ENCODE results near the gene UBTD2. TPM values are rescaled to one million over a fixed set of nuclear protein-coding genes. Genes with fewer than 3 reads are reported as not detected.
A peak's percentile ranks its signal among the peaks of the same experiment; 100 is the strongest.

Gene UBTD2
- total and polyA plus RNA-seq, 2 donors (not counting 1 experiment from before 2014, with no cell fraction given) = 24.9 to 29.8 TPM

DNA sequence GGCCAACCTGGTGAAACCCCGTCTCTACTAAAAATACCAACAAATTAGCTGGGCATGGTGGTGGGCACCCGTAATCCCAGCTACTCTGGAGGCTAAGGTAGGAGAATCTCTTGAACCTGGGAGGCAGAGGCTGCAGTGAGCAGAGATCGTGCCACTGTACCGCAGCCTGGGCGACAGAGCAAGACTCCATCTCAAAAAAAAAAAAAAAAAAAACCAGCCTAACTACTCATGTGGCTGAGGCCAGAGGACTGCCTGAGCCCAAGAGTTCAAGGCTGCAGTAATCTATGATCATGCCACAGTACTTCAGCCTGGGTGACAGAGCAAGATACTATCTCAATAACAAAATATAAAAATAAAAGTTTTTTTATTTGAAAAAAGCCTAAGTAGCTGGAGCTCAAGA lies 3.2 kb downstream of the UBTD2 start:
- H2AFZ ChIP-seq (ENCODE audit: low read length) = no peak overlapping the region
- no peaks in the 10 kb centered on the region for H3K36me3 ChIP-seq (ENCODE audit: control insufficient read depth, insufficient read depth, low read length)
- no peak for DNase-seq (ENCODE audit: low read depth in 2 of 2)
- no peak overlapping the region for H3K4me2 ChIP-seq (ENCODE audit: extremely low read depth, insufficient read depth, low read length)
- no peak overlapping the region for H3K27ac ChIP-seq (ENCODE audit: insufficient read depth, low read length)
- H3K9me3 ChIP-seq (ENCODE audit: control insufficient read depth, insufficient read depth, low read depth, low read length) = no peaks in the 10 kb centered on the region
- H3K9ac ChIP-seq (ENCODE audit: insufficient read depth, low read length) = no peak overlapping the region
- H3K27me3 ChIP-seq (ENCODE audit: control insufficient read depth, insufficient read depth, low read length) = no peaks in the 10 kb centered on the region
- H4K20me1 ChIP-seq (ENCODE audit: control insufficient read depth, extremely low read depth, insufficient read depth, low read length) = no peaks in the 10 kb centered on the region
- peaks cover 3% of the 10 kb centered on the region for H3K4me1 ChIP-seq (ENCODE audit: control insufficient read depth, extremely low read depth, insufficient read depth, low read length)
- H3K79me2 ChIP-seq (ENCODE audit: control insufficient read depth, insufficient read depth, low read length) = peaks cover 78% of the 10 kb centered on the region
- TF ChIP-seq EZH2 (IDR thresholded peaks at IDR 0.05; ENCODE audit: low read length, missing control alignments) = no peak
- TF ChIP-seq, protein P1, sequence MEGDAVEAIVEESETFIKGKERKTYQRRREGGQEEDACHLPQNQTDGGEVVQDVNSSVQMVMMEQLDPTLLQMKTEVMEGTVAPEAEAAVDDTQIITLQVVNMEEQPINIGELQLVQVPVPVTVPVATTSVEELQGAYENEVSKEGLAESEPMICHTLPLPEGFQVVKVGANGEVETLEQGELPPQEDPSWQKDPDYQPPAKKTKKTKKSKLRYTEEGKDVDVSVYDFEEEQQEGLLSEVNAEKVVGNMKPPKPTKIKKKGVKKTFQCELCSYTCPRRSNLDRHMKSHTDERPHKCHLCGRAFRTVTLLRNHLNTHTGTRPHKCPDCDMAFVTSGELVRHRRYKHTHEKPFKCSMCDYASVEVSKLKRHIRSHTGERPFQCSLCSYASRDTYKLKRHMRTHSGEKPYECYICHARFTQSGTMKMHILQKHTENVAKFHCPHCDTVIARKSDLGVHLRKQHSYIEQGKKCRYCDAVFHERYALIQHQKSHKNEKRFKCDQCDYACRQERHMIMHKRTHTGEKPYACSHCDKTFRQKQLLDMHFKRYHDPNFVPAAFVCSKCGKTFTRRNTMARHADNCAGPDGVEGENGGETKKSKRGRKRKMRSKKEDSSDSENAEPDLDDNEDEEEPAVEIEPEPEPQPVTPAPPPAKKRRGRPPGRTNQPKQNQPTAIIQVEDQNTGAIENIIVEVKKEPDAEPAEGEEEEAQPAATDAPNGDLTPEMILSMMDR (conservative IDR thresholded peaks at IDR 0.05 in 1 of 2, IDR thresholded peaks at IDR 0.05 in 1 of 2; ENCODE audit: low read depth in 1 of 2, low read length in 2 of 2) = no peak
- H3K4me3 ChIP-seq (replicated peaks in 1 of 4; ENCODE audit: control extremely low read depth in 1 of 4, insufficient read depth in 1 of 4, low read depth in 3 of 4, low read length in 4 of 4) = no peak overlapping the region

DNA sequence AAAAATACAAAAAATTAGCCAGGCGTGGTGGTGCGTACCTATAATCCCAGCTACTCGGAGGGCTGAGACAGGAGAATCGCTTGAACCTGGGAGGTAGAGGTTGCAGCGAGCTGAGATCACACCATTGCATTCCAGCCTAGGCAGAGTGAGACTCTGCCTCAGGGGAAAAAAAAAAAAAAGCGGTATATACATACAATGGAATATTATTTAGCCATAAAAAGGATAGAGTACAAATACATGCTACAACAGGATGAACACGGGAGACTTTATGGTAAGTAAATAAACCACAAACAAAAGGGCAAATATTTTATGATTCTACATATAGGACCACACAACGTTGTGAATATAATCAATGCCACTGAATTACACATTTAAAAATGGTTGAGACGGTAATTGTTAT lies 5.2 kb downstream of the UBTD2 start:
- Histone ChIP-seq H4K20me1 (ENCODE audit: control insufficient read depth, extremely low read depth, insufficient read depth, low read length) (no peaks in the 10 kb centered on the region), H3K9me3 (ENCODE audit: control insufficient read depth, insufficient read depth, low read depth, low read length) (no peaks in the 10 kb centered on the region), H3K79me2 (ENCODE audit: control insufficient read depth, insufficient read depth, low read length) (peaks cover 90% of the 10 kb centered on the region), H3K36me3 (ENCODE audit: control insufficient read depth, insufficient read depth, low read length) (no peaks in the 10 kb centered on the region), H3K4me1 (ENCODE audit: control insufficient read depth, extremely low read depth, insufficient read depth, low read length) (peaks cover 3% of the 10 kb centered on the region), H3K9ac (ENCODE audit: insufficient read depth, low read length) (no peak overlapping the region), H3K27me3 (ENCODE audit: control insufficient read depth, insufficient read depth, low read length) (no peaks in the 10 kb centered on the region), H3K4me2 (ENCODE audit: extremely low read depth, insufficient read depth, low read length) (no peak overlapping the region), H3K4me3 (replicated peaks in 1 of 4; ENCODE audit: control extremely low read depth in 1 of 4, insufficient read depth in 1 of 4, low read depth in 3 of 4, low read length in 4 of 4) (no peak overlapping the region), H2AFZ (ENCODE audit: low read length) (no peak overlapping the region), H3K27ac (ENCODE audit: insufficient read depth, low read length) (no peak overlapping the region)
- TF ChIP-seq, protein P1 (conservative IDR thresholded peaks at IDR 0.05 in 1 of 2, IDR thresholded peaks at IDR 0.05 in 1 of 2; ENCODE audit: low read depth in 1 of 2, low read length in 2 of 2) = no peak
- TF ChIP-seq EZH2 (IDR thresholded peaks at IDR 0.05; ENCODE audit: low read length, missing control alignments) = no peak
- DNase-seq (ENCODE audit: low read depth in 2 of 2) = no peak

DNA sequence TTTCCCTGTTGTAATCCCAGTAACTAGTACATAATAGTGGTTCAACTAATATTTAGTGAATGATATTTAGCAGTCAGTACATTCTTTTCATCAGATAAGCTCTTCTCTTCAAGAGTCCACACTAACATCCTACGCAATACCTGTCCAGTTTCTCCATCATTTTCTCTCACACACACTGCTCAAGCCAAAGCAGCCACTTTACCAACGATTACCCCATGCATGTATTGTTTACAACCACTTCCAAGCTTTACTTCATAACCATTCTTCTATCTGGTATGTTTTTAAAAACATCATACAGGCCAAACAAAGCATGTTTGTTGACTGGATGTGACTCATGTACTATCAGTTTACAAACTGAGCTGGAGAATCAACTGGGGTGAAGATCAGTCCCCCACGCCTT lies 7.3 kb downstream of the UBTD2 start:
- no peak overlapping the region for H3K9ac ChIP-seq (ENCODE audit: insufficient read depth, low read length)
- H3K27ac ChIP-seq (ENCODE audit: insufficient read depth, low read length) = no peak overlapping the region
- H3K4me2 ChIP-seq (ENCODE audit: extremely low read depth, insufficient read depth, low read length) = no peak overlapping the region
- DNase-seq (ENCODE audit: low read depth in 2 of 2) = peak in 1 of 2 donors; percentile 41
- H3K4me1 ChIP-seq (ENCODE audit: control insufficient read depth, extremely low read depth, insufficient read depth, low read length) = peaks cover under 1% of the 10 kb centered on the region
- no peaks in the 10 kb centered on the region for H3K36me3 ChIP-seq (ENCODE audit: control insufficient read depth, insufficient read depth, low read length)
- no peak overlapping the region for H3K4me3 ChIP-seq (replicated peaks in 1 of 4; ENCODE audit: control extremely low read depth in 1 of 4, insufficient read depth in 1 of 4, low read depth in 3 of 4, low read length in 4 of 4)
- peaks cover 81% of the 10 kb centered on the region for H3K79me2 ChIP-seq (ENCODE audit: control insufficient read depth, insufficient read depth, low read length)
- no peaks in the 10 kb centered on the region for H3K27me3 ChIP-seq (ENCODE audit: control insufficient read depth, insufficient read depth, low read length)
- no peak overlapping the region for H2AFZ ChIP-seq (ENCODE audit: low read length)
- TF ChIP-seq, protein P1 (conservative IDR thresholded peaks at IDR 0.05 in 1 of 2, IDR thresholded peaks at IDR 0.05 in 1 of 2; ENCODE audit: low read depth in 1 of 2, low read length in 2 of 2) = no peak
- no peak for TF ChIP-seq EZH2 (IDR thresholded peaks at IDR 0.05; ENCODE audit: low read length, missing control alignments)
- H3K9me3 ChIP-seq (ENCODE audit: control insufficient read depth, insufficient read depth, low read depth, low read length) = no peaks in the 10 kb centered on the region
- H4K20me1 ChIP-seq (ENCODE audit: control insufficient read depth, extremely low read depth, insufficient read depth, low read length) = no peaks in the 10 kb centered on the region

All from fibroblast of lung (primary cell).